SKM-1 treated with dmso at 0.1 percent for 144 hours (cell line): ENCODE data around the gene CCNA1.

Experiments
- DNase-seq: peaks from one replicate; lab custom pipeline; 2025; ENCODE audit not compliant: unreplicated experiment; lab: John Stamatoyannopoulos, UW

CCNA1 gene

GRCh38 chr13:36453516-36453915, 21.2 kb downstream of the CCNA1 start:
- no peak for DNase-seq

DNA sequence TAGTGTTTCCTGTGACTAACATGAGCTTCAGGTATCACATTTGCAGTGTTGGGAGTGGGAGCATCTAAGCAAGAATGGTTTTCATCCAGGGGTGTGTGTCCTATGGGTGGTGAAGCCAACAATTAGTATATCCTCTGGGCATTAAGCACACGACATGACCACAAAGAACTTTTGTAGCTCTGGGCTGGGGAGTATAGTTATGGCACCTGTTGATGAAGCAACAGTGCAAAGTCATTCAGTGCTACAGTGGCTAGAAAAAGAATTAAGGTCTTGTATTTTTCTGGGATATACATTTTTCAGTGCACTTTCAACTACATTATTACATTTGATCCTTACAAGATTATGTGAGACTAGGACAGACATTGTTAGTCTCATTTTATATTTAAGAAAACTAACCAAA, 21.8 kb downstream of the CCNA1 start:
- DNase-seq = no peak

GRCh38 chr13:36454987-36455386, 22.7 kb downstream of the CCNA1 start:
- no peak for DNase-seq

GRCh38 chr13:36456577-36456976, 24.3 kb downstream of the CCNA1 start:
- no peak for DNase-seq

GRCh38 chr13:36461506-36461905, 29.2 kb downstream of the CCNA1 start:
- DNase-seq = no peak

DNA sequence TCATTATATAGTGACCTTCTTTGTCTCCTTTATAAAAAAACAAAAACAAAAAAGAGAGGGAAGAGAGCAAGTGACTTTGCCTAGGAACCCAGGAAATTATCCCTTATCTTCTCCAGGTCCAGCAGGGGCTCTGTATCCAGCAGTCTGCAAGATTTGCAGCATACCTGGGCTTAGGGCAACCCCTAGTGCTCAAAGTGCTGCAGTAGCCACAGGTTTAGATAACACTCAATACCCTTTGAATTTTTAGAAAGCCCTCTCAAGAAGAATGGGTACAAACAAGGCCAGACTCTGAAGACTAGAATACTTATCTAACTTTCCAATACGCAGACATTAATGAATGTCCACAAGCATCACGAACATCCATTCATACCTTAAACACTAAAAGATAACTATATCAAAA, 43.2 kb downstream of the CCNA1 start:
- DNase-seq = no peak

GRCh38 chr13:36476661-36477060, 44.4 kb downstream of the CCNA1 start:
- DNase-seq = no peak

DNA sequence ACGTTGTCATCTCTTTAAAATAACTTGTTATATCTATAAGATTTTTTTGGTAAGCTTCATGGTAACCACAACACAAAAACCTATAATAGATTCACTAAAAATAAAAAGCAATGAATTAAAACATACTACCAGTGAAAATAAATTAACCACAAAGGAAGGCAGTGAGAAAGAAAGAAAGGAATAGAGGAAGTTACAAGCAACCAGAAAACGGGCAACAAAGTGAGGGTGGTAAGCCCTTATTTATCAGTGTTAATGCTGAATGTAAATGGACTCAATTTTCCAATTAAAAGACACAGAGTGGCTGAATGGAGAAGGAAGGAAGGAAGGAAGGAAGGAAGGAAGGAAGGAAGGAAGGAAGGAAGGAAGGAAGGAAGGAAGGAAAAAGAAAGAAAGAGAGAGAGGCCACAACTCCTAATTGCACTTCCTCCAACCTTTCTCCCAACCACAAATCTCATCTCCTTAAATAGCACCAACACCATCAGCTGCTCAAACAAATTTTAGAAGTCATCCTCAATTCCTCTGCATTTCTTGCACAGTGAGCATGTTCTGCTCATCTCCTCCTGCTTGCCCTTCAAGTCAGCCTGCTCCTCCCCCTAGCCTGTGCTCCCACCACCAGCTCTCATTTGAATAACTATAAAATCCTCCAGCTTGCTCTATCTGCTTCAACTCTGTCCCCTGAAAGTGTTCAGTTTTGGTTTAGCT, 48.6 kb downstream of the CCNA1 start:
- no peak for DNase-seq

GRCh38 chr13:36490055-36490454, 57.8 kb downstream of the CCNA1 start:
- DNase-seq = no peak
